K562 (cell line): ENCODE measurements around the gene MAPK13. TPM values are rescaled to one million over a fixed set of nuclear protein-coding genes. Genes with fewer than 3 reads are reported as not detected.

ENCODE experiments used
- ATAC-seq: fragments of 200-7000 bp; cut with Tn5 transposase; 3 replicates; pipeline ENCODE4 v1.9.1; 2020; ENCODE audit warnings: moderate library complexity
- BruUV-seq: library from RNA; stranded (reverse); fragments of 400-500 nt; replicated peaks from 2 replicates; lab custom pipeline; 2021; lab: Mats Ljungman, UMichigan
- CTCF ChIA-PET: fragments of 300-600 bp; formaldehyde crosslinking; extraction: SDS; loops from one replicate; lab custom pipeline; 2021; ENCODE audit warnings: low intra/inter-chr PET ratio; lab: Yijun Ruan, JAX
- POLR2A ChIA-PET: fragments of 300-600, 350-650 bp; sonication (Branson Sonifier 250); formaldehyde crosslinking; extraction: SDS; loops from one replicate; lab custom pipeline; 2021; ENCODE audit warnings: antibody characterized with exemption, inconsistent platforms; lab: Yijun Ruan, JAX
- DNase-seq, 4 experiments: peaks; one replicate each; pipeline versions ENCODE4 v3.0.0 to v3.0.0-alpha.2; 2011 to 2018; ENCODE audit warnings: low spot score in 3 of 4, mixed read lengths in 3 of 4; ENCODE audit errors: extremely low read depth in 1 of 4
- FAIRE-seq: peaks from 2 replicates; lab custom pipeline; 2011; peaks lifted over from hg19 to GRCh38; lab: Jason Lieb, UNC
- H2AFZ ChIP-seq: 2 replicates; pipeline ENCODE4 v1.6.0; 2011; ENCODE audit warnings: low read depth, low read length, control low read depth, inconsistent platforms
- H3K27ac ChIP-seq: fragments of 200-600 bp; 3 replicates; pipeline ENCODE4 v1.8.0; 2011; ENCODE audit warnings: low read depth, mild to moderate bottlenecking, control low read depth, inconsistent platforms, low read length, moderate library complexity, mixed read lengths; ENCODE audit errors: extremely low read depth
- H3K27me3 ChIP-seq, 2 experiments: fragments of 300-600 bp in 1 of 2; 2 replicates in 1 of 2; 3 replicates in 1 of 2; pipeline versions ENCODE4 v1.6.0 to v1.8.0; 2011; ENCODE audit warnings: inconsistent platforms in 2 of 2, low read length in 2 of 2, mild to moderate bottlenecking in 1 of 2, mixed read lengths in 1 of 2, moderate library complexity in 1 of 2; ENCODE audit not compliant: control insufficient read depth in 2 of 2, insufficient read depth in 2 of 2
- H3K36me3 ChIP-seq: fragments of 300-600 bp; 3 replicates; pipeline ENCODE4 v1.8.0; 2011; ENCODE audit warnings: mild to moderate bottlenecking, low read length, inconsistent platforms; ENCODE audit not compliant: control insufficient read depth, insufficient read depth
- H3K4me1 ChIP-seq, 2 experiments: fragments of 200-600 bp in 1 of 2; replicated peaks in 1 of 2; 2 replicates in 1 of 2; 3 replicates in 1 of 2; pipeline versions ENCODE4 v1.5.1 to v1.8.0; 2011; ENCODE audit warnings: inconsistent platforms in 2 of 2, low read length in 2 of 2, mild to moderate bottlenecking in 1 of 2, mixed read lengths in 1 of 2, moderate library complexity in 1 of 2; ENCODE audit not compliant: control insufficient read depth in 2 of 2, insufficient read depth in 2 of 2
- H3K4me2 ChIP-seq: 2 replicates; pipeline ENCODE4 v1.6.1; 2011; ENCODE audit warnings: low read length, control low read depth, inconsistent platforms, mixed read lengths; ENCODE audit not compliant: insufficient read depth
- H3K4me3 ChIP-seq: fragments of 200-600 bp; sonication (generic), shearing (Covaris generic); 2 replicates; pipeline ENCODE4 v1.5.1; 2016; ENCODE audit warnings: control low read depth, inconsistent platforms
- H3K79me2 ChIP-seq: fragments of 200-600 bp; 3 replicates; pipeline ENCODE4 v1.8.0; 2011; ENCODE audit warnings: low read length, inconsistent platforms; ENCODE audit not compliant: control insufficient read depth, insufficient read depth
- H3K9ac ChIP-seq, 2 experiments: 2 replicates each; pipeline versions ENCODE4 v1.6.0 to v1.6.1; 2011; ENCODE audit warnings: low read depth in 2 of 2, low read length in 2 of 2, control low read depth in 1 of 2, inconsistent platforms in 1 of 2, mild to moderate bottlenecking in 1 of 2, mixed read lengths in 1 of 2; ENCODE audit not compliant: insufficient read depth in 1 of 2
- H3K9me1 ChIP-seq: one replicate; pipeline ENCODE4 v1.6.0; 2011; ENCODE audit warnings: inconsistent platforms, mild to moderate bottlenecking, low read length, moderate library complexity; ENCODE audit not compliant: control insufficient read depth, insufficient read depth
- H3K9me3 ChIP-seq: replicated peaks from 2 replicates; pipeline ENCODE4 v1.5.1; 2011; ENCODE audit warnings: low read depth, low read length, inconsistent platforms; ENCODE audit not compliant: control insufficient read depth, insufficient read depth
- H4K20me1 ChIP-seq: replicated peaks from 2 replicates; pipeline ENCODE4 v1.6.1; 2011; ENCODE audit warnings: low read length, inconsistent platforms, mixed read lengths; ENCODE audit not compliant: control insufficient read depth, insufficient read depth
- ATF1 ChIP-seq, 2 experiments: fragments of 450-650 bp in 1 of 2; IDR thresholded peaks; 2 replicates each; pipeline ENCODE4 v1.6.1; 2016; ENCODE audit warnings: missing compliant biosample characterization in 1 of 2, missing genetic modification characterization in 1 of 2
- CBX1 ChIP-seq: sonication (generic); IDR thresholded peaks from 2 replicates; pipeline ENCODE4 v1.6.1; 2016; ENCODE audit warnings: antibody characterized with exemption, low read depth, mild to moderate bottlenecking
- DDX20 ChIP-seq: fragments of 450-650 bp; IDR thresholded peaks from 2 replicates; pipeline ENCODE4 v1.6.1; 2016; ENCODE audit warnings: missing genetic modification characterization, low read depth, mild to moderate bottlenecking, missing compliant biosample characterization, moderate library complexity
- EP300 ChIP-seq: IDR thresholded peaks from 2 replicates; pipeline ENCODE4 v1.6.1; 2012; ENCODE audit warnings: low read length, improper control_type of control experiment
- FOXK2 ChIP-seq, 2 experiments: fragments of 450-650 bp; IDR thresholded peaks in 1 of 2; conservative IDR thresholded peaks in 1 of 2; 2 replicates each; pipeline ENCODE4 v1.6.1; 2016; ENCODE audit warnings: low read depth in 2 of 2, mild to moderate bottlenecking in 1 of 2
- ILK ChIP-seq: fragments of 450-650 bp; IDR thresholded peaks from 2 replicates; pipeline ENCODE4 v1.6.1; 2016; ENCODE audit warnings: missing genetic modification characterization, low read depth, mild to moderate bottlenecking, missing compliant biosample characterization, moderate library complexity, borderline replicate concordance
- JUND ChIP-seq, 2 experiments: IDR thresholded peaks; 2 replicates in 1 of 2; 3 replicates in 1 of 2; pipeline ENCODE4 v1.6.1; 2011; ENCODE audit warnings: borderline replicate concordance in 2 of 2, low read depth in 2 of 2, low read length in 2 of 2, improper control_type of control experiment in 1 of 2, missing biosample characterization in 1 of 2, missing genetic modification characterization in 1 of 2, missing genetic modification reagents in 1 of 2
- MTA1 ChIP-seq: fragments of 450-650 bp; IDR thresholded peaks from 2 replicates; pipeline ENCODE4 v1.6.1; 2017; ENCODE audit warnings: borderline replicate concordance
- NFIC ChIP-seq: fragments of 450-650 bp; IDR thresholded peaks from 2 replicates; pipeline ENCODE4 v1.6.1; 2017; ENCODE audit warnings: mild to moderate bottlenecking, inconsistent platforms
- NR1H2 ChIP-seq: sonication (generic); formaldehyde crosslinking; IDR thresholded peaks from 2 replicates; pipeline ENCODE4 v1.4.0; 2020; ENCODE audit warnings: mild to moderate bottlenecking, missing genetic modification reagents
- STAT5B ChIP-seq: fragments of 250-450 bp; sonication (Bioruptor Pico); IDR thresholded peaks from 2 replicates; pipeline ENCODE4 v1.8.0; 2021; ENCODE audit warnings: mild to moderate bottlenecking, inconsistent platforms
- ZEB2 ChIP-seq: fragments of 450-650 bp; IDR thresholded peaks from 2 replicates; pipeline ENCODE4 v1.6.1; 2016
- ZNF583 ChIP-seq: fragments of 250-450 bp; sonication (Bioruptor Pico); IDR thresholded peaks from 2 replicates; pipeline ENCODE4 v1.4.0; 2020
- ZNF696 ChIP-seq: fragments of 250-450 bp; sonication (Bioruptor Pico); conservative IDR thresholded peaks from 2 replicates; pipeline ENCODE4 v1.4.0; 2020; ENCODE audit warnings: mild to moderate bottlenecking, moderate library complexity
- WGBS: fragments of 100-300 bp; shearing (Covaris generic); methylation state at CpG from one replicate; pipeline ENCODE4 v1.1.6; 2016; ENCODE audit warnings: low coverage, mixed read lengths; ENCODE audit not compliant: insufficient coverage; ENCODE audit errors: missing lambda C conversion rate; 5-methylcytosine and 5-hydroxymethylcytosine counted together
- in situ Hi-C: fragments of 300-500 bp; cut with MboI; formaldehyde crosslinking; loops from 4 replicates; pipeline ENCODE4 v1.15.0; 2018; ENCODE audit warnings: inconsistent platforms, mixed read lengths
- intact Hi-C: fragments of 100-400 bp; cut with micrococcal nuclease; formaldehyde crosslinking; loops from 2 replicates; pipeline ENCODE4 v1.14.2; 2022
- polyA plus RNA-seq, 8 experiments: library from polyadenylated mRNA; depleted of rRNA in 4 of 8; stranded (reverse) in 5 of 8; unstranded in 3 of 8; fragments of >200 nt; fragmentation: Nextera tagmentation in 2 of 8; fragmentation: Illumina TruSeq in 1 of 8; extraction: Ambion mirVana in 2 of 8; extraction: Trizol in 1 of 8; gene quantifications; 2 replicates each; pipeline versions ENCODE4 v1.2.1 to v1.2.3, GENCODE V29; 2011 to 2014; ENCODE audit warnings: inconsistent platforms in 1 of 8, missing spikeins in 1 of 8
- total RNA-seq, 7 experiments: library from RNA; depleted of rRNA in 6 of 7; stranded (reverse); fragments of >200 nt in 6 of 7; fragmentation: Illumina TruSeq in 2 of 7; extraction: Trizol in 2 of 7; gene quantifications; 2 replicates each; pipeline versions ENCODE4 v1.2.1 to v1.2.3, GENCODE V29; 2011 to 2021; ENCODE audit warnings: low replicate concordance in 1 of 7
- TF ChIP-seq, protein P1 (sequence below): fragments of 450-650 bp; IDR thresholded peaks from 2 replicates; pipeline ENCODE4 v1.6.1; 2014; ENCODE audit warnings: low read depth, mild to moderate bottlenecking, moderate library complexity, borderline replicate concordance
- TF ChIP-seq, protein P2 (sequence below): fragments of 250-450 bp; sonication (Bioruptor Pico); IDR thresholded peaks from 2 replicates; pipeline ENCODE4 v1.8.0; 2022; ENCODE audit warnings: inconsistent platforms
- TF ChIP-seq, protein P3 (sequence below): fragments of 450-650 bp; IDR thresholded peaks from 2 replicates; pipeline ENCODE4 v1.7.1; 2018; ENCODE audit warnings: mild to moderate bottlenecking, low read depth; ENCODE audit not compliant: partially characterized antibody

Gene MAPK13
- total and polyA plus RNA-seq, 9 of the 15 experiments (the other 6 are each of a cell fraction or from before 2014, with no cell fraction given), result 0.03 to 2.3 (median 0.48) TPM; not detected in 1

DNA sequence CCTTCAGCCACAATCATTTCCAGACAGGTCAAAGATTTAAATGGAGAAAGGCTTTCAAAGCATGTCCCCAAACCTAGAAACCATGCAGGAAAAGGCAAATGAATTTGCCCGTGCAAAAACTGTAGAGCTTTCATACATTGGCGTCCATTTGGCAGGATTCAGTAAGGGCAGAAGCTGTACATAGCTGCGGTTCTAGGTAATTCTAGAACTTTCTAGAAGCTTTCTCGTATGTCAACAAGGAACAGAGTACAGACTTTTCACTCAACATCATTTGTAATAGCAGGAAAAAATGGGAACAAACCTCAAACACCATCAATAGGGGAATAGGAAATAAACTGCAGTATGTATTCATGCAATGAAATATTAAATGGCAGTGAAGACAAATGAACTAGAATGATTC, 11.1 kb upstream of the MAPK13 start:
- peak overlapping the region in 1 of 2 experiments; percentile 46; a peak in 2 of 4 replicates for H3K9ac ChIP-seq
- ATAC-seq, result no peak
- in situ Hi-C loops, result no loop called here
- no TSS peak for BruUV-seq
- no peak overlapping the region for H3K4me3 ChIP-seq
- intact Hi-C loops, result no loop called here
- H3K36me3 ChIP-seq, result no peaks in the 10 kb centered on the region
- POLR2A ChIA-PET, result interaction anchor here (1.2 to 2.5 kb wide), 4 partner anchors 13 to 92 kb away, joined by 3 to 9 read pairs (median 8); partner anchors contain the start of gene MAPK14
- H3K27me3 ChIP-seq, result no peaks in the 10 kb centered on the region
- H3K4me1 ChIP-seq, result peaks cover 63 to 82% of the 10 kb centered on the region in 2 experiments
- H2AFZ ChIP-seq, result peak overlapping the region; percentile 21; the same call in 1 of the 2 replicates
- DNase-seq, result no peak
- CTCF ChIA-PET, result no interaction called here
- peaks cover 3% of the 10 kb centered on the region for H3K9me1 ChIP-seq
- WGBS, result 38% methylated on average over 4 of the region's 4 CpGs
- H3K79me2 ChIP-seq, result no peaks in the 10 kb centered on the region
- H3K4me2 ChIP-seq, result no peak overlapping the region
- FAIRE-seq, result no peak
- H4K20me1 ChIP-seq, result no peaks in the 10 kb centered on the region
- H3K9me3 ChIP-seq, result no peaks in the 10 kb centered on the region
- peak overlapping the region; percentile 80 for H3K27ac ChIP-seq
- TF ChIP-seq MTA1, result 0 out of 2 replicates have a peak, but pooled peaks have one; percentile 38
- no peak for TF ChIP-seq ZEB2
- TF ChIP-seq, protein P1, sequence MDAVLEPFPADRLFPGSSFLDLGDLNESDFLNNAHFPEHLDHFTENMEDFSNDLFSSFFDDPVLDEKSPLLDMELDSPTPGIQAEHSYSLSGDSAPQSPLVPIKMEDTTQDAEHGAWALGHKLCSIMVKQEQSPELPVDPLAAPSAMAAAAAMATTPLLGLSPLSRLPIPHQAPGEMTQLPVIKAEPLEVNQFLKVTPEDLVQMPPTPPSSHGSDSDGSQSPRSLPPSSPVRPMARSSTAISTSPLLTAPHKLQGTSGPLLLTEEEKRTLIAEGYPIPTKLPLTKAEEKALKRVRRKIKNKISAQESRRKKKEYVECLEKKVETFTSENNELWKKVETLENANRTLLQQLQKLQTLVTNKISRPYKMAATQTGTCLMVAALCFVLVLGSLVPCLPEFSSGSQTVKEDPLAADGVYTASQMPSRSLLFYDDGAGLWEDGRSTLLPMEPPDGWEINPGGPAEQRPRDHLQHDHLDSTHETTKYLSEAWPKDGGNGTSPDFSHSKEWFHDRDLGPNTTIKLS, result peak; percentile 98; the same call in 1 of the 2 replicates
- TF ChIP-seq, protein P2, sequence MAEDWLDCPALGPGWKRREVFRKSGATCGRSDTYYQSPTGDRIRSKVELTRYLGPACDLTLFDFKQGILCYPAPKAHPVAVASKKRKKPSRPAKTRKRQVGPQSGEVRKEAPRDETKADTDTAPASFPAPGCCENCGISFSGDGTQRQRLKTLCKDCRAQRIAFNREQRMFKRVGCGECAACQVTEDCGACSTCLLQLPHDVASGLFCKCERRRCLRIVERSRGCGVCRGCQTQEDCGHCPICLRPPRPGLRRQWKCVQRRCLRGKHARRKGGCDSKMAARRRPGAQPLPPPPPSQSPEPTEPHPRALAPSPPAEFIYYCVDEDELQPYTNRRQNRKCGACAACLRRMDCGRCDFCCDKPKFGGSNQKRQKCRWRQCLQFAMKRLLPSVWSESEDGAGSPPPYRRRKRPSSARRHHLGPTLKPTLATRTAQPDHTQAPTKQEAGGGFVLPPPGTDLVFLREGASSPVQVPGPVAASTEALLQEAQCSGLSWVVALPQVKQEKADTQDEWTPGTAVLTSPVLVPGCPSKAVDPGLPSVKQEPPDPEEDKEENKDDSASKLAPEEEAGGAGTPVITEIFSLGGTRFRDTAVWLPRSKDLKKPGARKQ (CRISPR knock-in tag), result no peak; the same call in 1 of the 2 replicates
- peak; percentile 23; the same call in 1 of the 2 replicates for TF ChIP-seq EP300
- no peak for TF ChIP-seq ZNF696 (CRISPR knock-in tag)
- 0 out of 2 replicates have a peak, but pooled peaks have one; percentile 3 for TF ChIP-seq NFIC
- TF ChIP-seq ZNF583 (CRISPR knock-in tag), result no peak
- no peak for TF ChIP-seq ATF1 (CRISPR knock-in tag; IDR thresholded peaks at IDR 0.05)
- TF ChIP-seq ATF1 (tag; IDR thresholded peaks at IDR 0.05), result no peak
- TF ChIP-seq NR1H2 (CRISPR knock-in tag), result no peak
- TF ChIP-seq CBX1, result no peak
- 0 out of 2 replicates have a peak, but pooled peaks have one; percentile 43 for TF ChIP-seq DDX20 (tag)
- TF ChIP-seq FOXK2 (conservative IDR thresholded peaks at IDR 0.05 in 1 of 2, IDR thresholded peaks at IDR 0.05 in 1 of 2; ENCODE audit: low read depth in 2 of 2), result peak in 1 of 2 experiments; percentile 53; a peak in 2 of 4 replicates
- no peak for TF ChIP-seq JUND (IDR thresholded peaks at IDR 0.05; ENCODE audit: borderline replicate concordance, low read depth, low read length)
- no peak for TF ChIP-seq JUND (tag; IDR thresholded peaks at IDR 0.05; ENCODE audit: borderline replicate concordance, low read depth, low read length)
- TF ChIP-seq, protein P3, sequence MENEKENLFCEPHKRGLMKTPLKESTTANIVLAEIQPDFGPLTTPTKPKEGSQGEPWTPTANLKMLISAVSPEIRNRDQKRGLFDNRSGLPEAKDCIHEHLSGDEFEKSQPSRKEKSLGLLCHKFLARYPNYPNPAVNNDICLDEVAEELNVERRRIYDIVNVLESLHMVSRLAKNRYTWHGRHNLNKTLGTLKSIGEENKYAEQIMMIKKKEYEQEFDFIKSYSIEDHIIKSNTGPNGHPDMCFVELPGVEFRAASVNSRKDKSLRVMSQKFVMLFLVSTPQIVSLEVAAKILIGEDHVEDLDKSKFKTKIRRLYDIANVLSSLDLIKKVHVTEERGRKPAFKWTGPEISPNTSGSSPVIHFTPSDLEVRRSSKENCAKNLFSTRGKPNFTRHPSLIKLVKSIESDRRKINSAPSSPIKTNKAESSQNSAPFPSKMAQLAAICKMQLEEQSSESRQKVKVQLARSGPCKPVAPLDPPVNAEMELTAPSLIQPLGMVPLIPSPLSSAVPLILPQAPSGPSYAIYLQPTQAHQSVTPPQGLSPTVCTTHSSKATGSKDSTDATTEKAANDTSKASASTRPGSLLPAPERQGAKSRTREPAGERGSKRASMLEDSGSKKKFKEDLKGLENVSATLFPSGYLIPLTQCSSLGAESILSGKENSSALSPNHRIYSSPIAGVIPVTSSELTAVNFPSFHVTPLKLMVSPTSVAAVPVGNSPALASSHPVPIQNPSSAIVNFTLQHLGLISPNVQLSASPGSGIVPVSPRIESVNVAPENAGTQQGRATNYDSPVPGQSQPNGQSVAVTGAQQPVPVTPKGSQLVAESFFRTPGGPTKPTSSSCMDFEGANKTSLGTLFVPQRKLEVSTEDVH, result peak; percentile 79
- no peak for TF ChIP-seq ILK (tag)
- TF ChIP-seq STAT5B (CRISPR knock-in tag), result no peak
